K562 (cell line): ENCODE measurements around the gene DXO. TPM values are rescaled to one million over a fixed set of nuclear protein-coding genes. Genes with fewer than 3 reads are reported as not detected.

Source experiments
- ATAC-seq: fragments of 200-7000 bp; cut with Tn5 transposase; 3 replicates; pipeline ENCODE4 v1.9.1; 2020; ENCODE audit warnings: moderate library complexity
- BruUV-seq: library from RNA; stranded (reverse); fragments of 400-500 nt; replicated peaks from 2 replicates; lab custom pipeline; 2021; lab: Mats Ljungman, UMichigan
- CTCF ChIA-PET: fragments of 300-600 bp; formaldehyde crosslinking; extraction: SDS; loops from one replicate; lab custom pipeline; 2021; ENCODE audit warnings: low intra/inter-chr PET ratio; lab: Yijun Ruan, JAX
- POLR2A ChIA-PET: fragments of 300-600, 350-650 bp; sonication (Branson Sonifier 250); formaldehyde crosslinking; extraction: SDS; loops from one replicate; lab custom pipeline; 2021; ENCODE audit warnings: antibody characterized with exemption, inconsistent platforms; lab: Yijun Ruan, JAX
- DNase-seq, 4 experiments: peaks; one replicate each; pipeline versions ENCODE4 v3.0.0 to v3.0.0-alpha.2; 2011 to 2018; ENCODE audit warnings: low spot score in 3 of 4, mixed read lengths in 3 of 4; ENCODE audit errors: extremely low read depth in 1 of 4
- FAIRE-seq: peaks from 2 replicates; lab custom pipeline; 2011; peaks lifted over from hg19 to GRCh38; lab: Jason Lieb, UNC
- H2AFZ ChIP-seq: 2 replicates; pipeline ENCODE4 v1.6.0; 2011; ENCODE audit warnings: low read depth, low read length, control low read depth, inconsistent platforms
- H3K27ac ChIP-seq: fragments of 200-600 bp; 3 replicates; pipeline ENCODE4 v1.8.0; 2011; ENCODE audit warnings: low read depth, mild to moderate bottlenecking, control low read depth, inconsistent platforms, low read length, moderate library complexity, mixed read lengths; ENCODE audit errors: extremely low read depth
- H3K27me3 ChIP-seq, 2 experiments: fragments of 300-600 bp in 1 of 2; 2 replicates in 1 of 2; 3 replicates in 1 of 2; pipeline versions ENCODE4 v1.6.0 to v1.8.0; 2011; ENCODE audit warnings: inconsistent platforms in 2 of 2, low read length in 2 of 2, mild to moderate bottlenecking in 1 of 2, mixed read lengths in 1 of 2, moderate library complexity in 1 of 2; ENCODE audit not compliant: control insufficient read depth in 2 of 2, insufficient read depth in 2 of 2
- H3K36me3 ChIP-seq: fragments of 300-600 bp; 3 replicates; pipeline ENCODE4 v1.8.0; 2011; ENCODE audit warnings: mild to moderate bottlenecking, low read length, inconsistent platforms; ENCODE audit not compliant: control insufficient read depth, insufficient read depth
- H3K4me1 ChIP-seq, 2 experiments: fragments of 200-600 bp in 1 of 2; replicated peaks in 1 of 2; 2 replicates in 1 of 2; 3 replicates in 1 of 2; pipeline versions ENCODE4 v1.5.1 to v1.8.0; 2011; ENCODE audit warnings: inconsistent platforms in 2 of 2, low read length in 2 of 2, mild to moderate bottlenecking in 1 of 2, mixed read lengths in 1 of 2, moderate library complexity in 1 of 2; ENCODE audit not compliant: control insufficient read depth in 2 of 2, insufficient read depth in 2 of 2
- H3K4me2 ChIP-seq: 2 replicates; pipeline ENCODE4 v1.6.1; 2011; ENCODE audit warnings: low read length, control low read depth, inconsistent platforms, mixed read lengths; ENCODE audit not compliant: insufficient read depth
- H3K4me3 ChIP-seq: fragments of 200-600 bp; sonication (generic), shearing (Covaris generic); 2 replicates; pipeline ENCODE4 v1.5.1; 2016; ENCODE audit warnings: control low read depth, inconsistent platforms
- H3K79me2 ChIP-seq: fragments of 200-600 bp; 3 replicates; pipeline ENCODE4 v1.8.0; 2011; ENCODE audit warnings: low read length, inconsistent platforms; ENCODE audit not compliant: control insufficient read depth, insufficient read depth
- H3K9ac ChIP-seq, 2 experiments: 2 replicates each; pipeline versions ENCODE4 v1.6.0 to v1.6.1; 2011; ENCODE audit warnings: low read depth in 2 of 2, low read length in 2 of 2, control low read depth in 1 of 2, inconsistent platforms in 1 of 2, mild to moderate bottlenecking in 1 of 2, mixed read lengths in 1 of 2; ENCODE audit not compliant: insufficient read depth in 1 of 2
- H3K9me1 ChIP-seq: one replicate; pipeline ENCODE4 v1.6.0; 2011; ENCODE audit warnings: inconsistent platforms, mild to moderate bottlenecking, low read length, moderate library complexity; ENCODE audit not compliant: control insufficient read depth, insufficient read depth
- H3K9me3 ChIP-seq: replicated peaks from 2 replicates; pipeline ENCODE4 v1.5.1; 2011; ENCODE audit warnings: low read depth, low read length, inconsistent platforms; ENCODE audit not compliant: control insufficient read depth, insufficient read depth
- H4K20me1 ChIP-seq: replicated peaks from 2 replicates; pipeline ENCODE4 v1.6.1; 2011; ENCODE audit warnings: low read length, inconsistent platforms, mixed read lengths; ENCODE audit not compliant: control insufficient read depth, insufficient read depth
- ATF7 ChIP-seq: fragments of 450-650 bp; IDR thresholded peaks from 2 replicates; pipeline ENCODE4 v1.7.1; 2014; ENCODE audit warnings: mild to moderate bottlenecking, moderate library complexity
- BRF1 ChIP-seq: IDR thresholded peaks from 3 replicates; pipeline ENCODE4 v1.6.1; 2011; ENCODE audit warnings: borderline replicate concordance, mild to moderate bottlenecking; ENCODE audit not compliant: insufficient read length; ENCODE audit errors: extremely low read depth
- CCNT2 ChIP-seq: IDR thresholded peaks from 2 replicates; pipeline ENCODE4 v1.6.1; 2011; ENCODE audit warnings: borderline replicate concordance, low read depth, mild to moderate bottlenecking, moderate library complexity, mixed read lengths, low read length; ENCODE audit not compliant: insufficient read length; ENCODE audit errors: extremely low read depth
- CSDE1 ChIP-seq, 2 experiments: fragments of 450-650 bp; IDR thresholded peaks; 2 replicates each; pipeline ENCODE4 v1.6.1; 2016; ENCODE audit warnings: mild to moderate bottlenecking in 1 of 2
- DACH1 ChIP-seq: fragments of 450-650 bp; IDR thresholded peaks from 2 replicates; pipeline ENCODE4 v1.6.1; 2018; ENCODE audit not compliant: partially characterized antibody
- DMBX1 ChIP-seq: fragments of 250-450 bp; sonication (Bioruptor Pico); IDR thresholded peaks from 2 replicates; pipeline ENCODE4 v1.8.0; 2022; ENCODE audit warnings: inconsistent platforms, mild to moderate bottlenecking, moderate library complexity, borderline replicate concordance
- ERF ChIP-seq: fragments of 450-650 bp; formaldehyde crosslinking; IDR thresholded peaks from 2 replicates; pipeline ENCODE4 v1.4.0; 2020; ENCODE audit warnings: mild to moderate bottlenecking, mixed read lengths
- HDAC8 ChIP-seq: fragments of 450-650 bp; IDR thresholded peaks from 2 replicates; pipeline ENCODE4 v1.6.1; 2016; ENCODE audit warnings: mild to moderate bottlenecking, missing genetic modification characterization, moderate library complexity, missing compliant biosample characterization
- PTTG1 ChIP-seq: fragments of 450-650 bp; IDR thresholded peaks from 2 replicates; pipeline ENCODE4 v1.6.1; 2016; ENCODE audit warnings: low read depth, mild to moderate bottlenecking, missing genetic modification characterization, missing compliant biosample characterization
- PURB ChIP-seq: sonication (generic); formaldehyde crosslinking; IDR thresholded peaks from 2 replicates; pipeline ENCODE4 v1.9.0; 2021; ENCODE audit warnings: low read depth, mild to moderate bottlenecking, missing genetic modification reagents
- SAP30 ChIP-seq: fragments of 200-600 bp; sonication (generic); IDR thresholded peaks from 2 replicates; pipeline ENCODE4 v1.6.1; 2012; ENCODE audit warnings: borderline replicate concordance, low read depth, mild to moderate bottlenecking, moderate library complexity, low read length, control low read depth, inconsistent platforms; ENCODE audit not compliant: insufficient read depth, poor library complexity, severe bottlenecking
- SRF ChIP-seq, 2 experiments: fragments of 250-450, 450-650 bp in 1 of 2; sonication (Bioruptor Pico) in 1 of 2; sonication (generic) in 1 of 2; formaldehyde crosslinking; IDR thresholded peaks; 2 replicates each; pipeline versions ENCODE4 v1.5.0 to v1.5.1; 2020 to 2022; ENCODE audit warnings: mild to moderate bottlenecking in 1 of 2, missing genetic modification reagents in 1 of 2
- SRSF7 ChIP-seq: fragments of 200-400 bp; formaldehyde crosslinking; optimal IDR thresholded peaks from 2 replicates; pipeline ENCODE3; 2017; ENCODE audit warnings: mild to moderate bottlenecking, low read depth, low read length
- ZC3H4 ChIP-seq: sonication (generic); formaldehyde crosslinking; IDR thresholded peaks from 2 replicates; pipeline ENCODE4 v1.9.0; 2021; ENCODE audit warnings: missing genetic modification reagents, borderline replicate concordance
- ZNF778 ChIP-seq: fragments of 450-650 bp; formaldehyde crosslinking; IDR thresholded peaks from 2 replicates; pipeline ENCODE4 v1.4.0; 2020; ENCODE audit warnings: mild to moderate bottlenecking, moderate library complexity
- WGBS: fragments of 100-300 bp; shearing (Covaris generic); methylation state at CpG from one replicate; pipeline ENCODE4 v1.1.6; 2016; ENCODE audit warnings: low coverage, mixed read lengths; ENCODE audit not compliant: insufficient coverage; ENCODE audit errors: missing lambda C conversion rate; 5-methylcytosine and 5-hydroxymethylcytosine counted together
- in situ Hi-C: fragments of 300-500 bp; cut with MboI; formaldehyde crosslinking; loops from 4 replicates; pipeline ENCODE4 v1.15.0; 2018; ENCODE audit warnings: inconsistent platforms, mixed read lengths
- intact Hi-C: fragments of 100-400 bp; cut with micrococcal nuclease; formaldehyde crosslinking; loops from 2 replicates; pipeline ENCODE4 v1.14.2; 2022
- polyA plus RNA-seq, 8 experiments: library from polyadenylated mRNA; depleted of rRNA in 4 of 8; stranded (reverse) in 5 of 8; unstranded in 3 of 8; fragments of >200 nt; fragmentation: Nextera tagmentation in 2 of 8; fragmentation: Illumina TruSeq in 1 of 8; extraction: Ambion mirVana in 2 of 8; extraction: Trizol in 1 of 8; gene quantifications; 2 replicates each; pipeline versions ENCODE4 v1.2.1 to v1.2.3, GENCODE V29; 2011 to 2014; ENCODE audit warnings: inconsistent platforms in 1 of 8, missing spikeins in 1 of 8
- total RNA-seq, 7 experiments: library from RNA; depleted of rRNA in 6 of 7; stranded (reverse); fragments of >200 nt in 6 of 7; fragmentation: Illumina TruSeq in 2 of 7; extraction: Trizol in 2 of 7; gene quantifications; 2 replicates each; pipeline versions ENCODE4 v1.2.1 to v1.2.3, GENCODE V29; 2011 to 2021; ENCODE audit warnings: low replicate concordance in 1 of 7
- TF ChIP-seq, protein P1 (sequence below): sonication (generic); formaldehyde crosslinking; IDR thresholded peaks from 2 replicates; pipeline ENCODE4 v1.8.1; 2023; ENCODE audit warnings: mild to moderate bottlenecking, missing genetic modification reagents, moderate library complexity
- TF ChIP-seq, protein P2 (sequence below): fragments of 250-450 bp; sonication (Bioruptor Pico); IDR thresholded peaks from 2 replicates; pipeline ENCODE4 v1.5.0; 2022; ENCODE audit warnings: mild to moderate bottlenecking

The DXO gene
- total and polyA plus RNA-seq, 9 of the 15 experiments (the other 6 are each of a cell fraction or from before 2014, with no cell fraction given), result 6.4 to 35.1 (median 19.4) TPM

DNA sequence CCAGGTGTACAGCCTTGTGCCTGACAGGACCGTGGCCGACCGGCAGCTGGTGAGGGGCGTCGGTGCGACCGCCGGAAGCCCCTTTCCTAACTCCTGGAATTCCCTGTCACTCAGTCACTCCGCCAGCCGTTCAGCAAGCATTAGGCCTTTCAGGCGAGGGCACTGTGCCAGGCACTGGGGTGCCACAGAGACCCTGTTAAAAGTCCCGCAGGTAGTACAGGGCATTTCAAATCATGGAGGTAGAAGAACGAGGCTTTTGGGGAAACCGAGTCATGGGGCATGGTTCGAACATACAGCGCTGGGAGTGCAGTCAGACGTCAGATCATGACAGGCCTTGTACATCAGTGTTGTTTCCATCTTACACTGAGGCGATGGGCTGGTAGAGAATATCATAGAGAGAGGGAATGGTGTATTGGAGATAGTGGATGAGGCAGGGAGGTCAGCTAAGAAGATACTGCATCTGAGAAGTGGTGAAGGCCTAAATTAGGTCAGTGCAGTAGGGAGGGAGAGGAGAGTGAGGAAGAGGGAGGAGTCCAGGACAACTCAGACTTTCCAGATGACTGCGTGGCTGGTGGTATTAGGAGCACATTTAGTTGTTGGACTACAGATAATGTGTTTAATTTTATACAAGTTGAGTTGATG, 892 bp upstream of the DXO start:
- peak overlapping the region; percentile 84 for H3K27ac ChIP-seq
- in situ Hi-C loops (loop anchor here (5.0 kb wide), 1 partner anchor 44 kb away; no protein-coding TSS in a partner anchor), intact Hi-C loops (loop anchor here (1.0 to 10.0 kb wide), 2 partner anchors 14 to 238 kb away; partner anchors contain the start of genes CLIC1 and SKIC2)
- peak overlapping the region; percentile 93 for H2AFZ ChIP-seq
- no peaks in the 10 kb centered on the region for H4K20me1 ChIP-seq
- DNase-seq (peak; percentile 54 to 80 (median 64)), ATAC-seq (peak; percentile 60), FAIRE-seq (peak; percentile 84)
- peaks cover 42% of the 10 kb centered on the region for H3K36me3 ChIP-seq
- peak overlapping the region; percentile 56 for H3K4me3 ChIP-seq
- no peaks in the 10 kb centered on the region for H3K27me3 ChIP-seq
- peak overlapping the region; percentile 90 to 96 for H3K9ac ChIP-seq
- BruUV-seq, result TSS peak; percentile 71
- peaks cover 57 to 67% of the 10 kb centered on the region in 2 experiments; a peak in 4 of 5 replicates for H3K4me1 ChIP-seq
- ChIA-PET POLR2A (interaction anchor here (1.0 to 5.8 kb wide), 9 partner anchors 9 to 312 kb away, joined by 3 to 74 read pairs (median 7); partner anchors contain the start of genes C6orf47, CFB, NELFE and SKIC2), CTCF (no interaction called here)
- H3K9me1 ChIP-seq, result no peaks in the 10 kb centered on the region
- H3K9me3 ChIP-seq, result no peaks in the 10 kb centered on the region
- peak overlapping the region; percentile 99 for H3K4me2 ChIP-seq
- WGBS, result 5% methylated on average over 19 of the region's 19 CpGs
- peaks cover 54% of the 10 kb centered on the region for H3K79me2 ChIP-seq
- TF ChIP-seq PURB (CRISPR knock-in tag) (no peak; the same call in 1 of the 2 replicates), SRF (CRISPR knock-in tag; IDR thresholded peaks at IDR 0.05) (peak in 1 of 2 experiments; percentile 82; a peak in 2 of 4 replicates), ZNF778 (CRISPR knock-in tag) (no peak), ZC3H4 (CRISPR knock-in tag) (peak; percentile 74; the same call in 1 of the 2 replicates), ERF (CRISPR knock-in tag) (0 out of 2 replicates have a peak, but pooled peaks have one; percentile 65), PTTG1 (no peak), DACH1 (no peak), ATF7 (no peak; the same call in 1 of the 2 replicates), DMBX1 (CRISPR knock-in tag) (peak; percentile 77; the same call in 1 of the 2 replicates), SRSF7 (no peak), CCNT2 (peak; percentile 31), SAP30 (peak; percentile 73), CSDE1 (IDR thresholded peaks at IDR 0.05) (no peak), BRF1 (no peak), HDAC8 (tag) (peak; percentile 72)
- TF ChIP-seq, protein P1, sequence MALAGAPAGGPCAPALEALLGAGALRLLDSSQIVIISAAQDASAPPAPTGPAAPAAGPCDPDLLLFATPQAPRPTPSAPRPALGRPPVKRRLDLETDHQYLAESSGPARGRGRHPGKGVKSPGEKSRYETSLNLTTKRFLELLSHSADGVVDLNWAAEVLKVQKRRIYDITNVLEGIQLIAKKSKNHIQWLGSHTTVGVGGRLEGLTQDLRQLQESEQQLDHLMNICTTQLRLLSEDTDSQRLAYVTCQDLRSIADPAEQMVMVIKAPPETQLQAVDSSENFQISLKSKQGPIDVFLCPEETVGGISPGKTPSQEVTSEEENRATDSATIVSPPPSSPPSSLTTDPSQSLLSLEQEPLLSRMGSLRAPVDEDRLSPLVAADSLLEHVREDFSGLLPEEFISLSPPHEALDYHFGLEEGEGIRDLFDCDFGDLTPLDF (CRISPR knock-in tag), result 0 out of 2 replicates have a peak, but pooled peaks have one; percentile 84
- TF ChIP-seq, protein P2, sequence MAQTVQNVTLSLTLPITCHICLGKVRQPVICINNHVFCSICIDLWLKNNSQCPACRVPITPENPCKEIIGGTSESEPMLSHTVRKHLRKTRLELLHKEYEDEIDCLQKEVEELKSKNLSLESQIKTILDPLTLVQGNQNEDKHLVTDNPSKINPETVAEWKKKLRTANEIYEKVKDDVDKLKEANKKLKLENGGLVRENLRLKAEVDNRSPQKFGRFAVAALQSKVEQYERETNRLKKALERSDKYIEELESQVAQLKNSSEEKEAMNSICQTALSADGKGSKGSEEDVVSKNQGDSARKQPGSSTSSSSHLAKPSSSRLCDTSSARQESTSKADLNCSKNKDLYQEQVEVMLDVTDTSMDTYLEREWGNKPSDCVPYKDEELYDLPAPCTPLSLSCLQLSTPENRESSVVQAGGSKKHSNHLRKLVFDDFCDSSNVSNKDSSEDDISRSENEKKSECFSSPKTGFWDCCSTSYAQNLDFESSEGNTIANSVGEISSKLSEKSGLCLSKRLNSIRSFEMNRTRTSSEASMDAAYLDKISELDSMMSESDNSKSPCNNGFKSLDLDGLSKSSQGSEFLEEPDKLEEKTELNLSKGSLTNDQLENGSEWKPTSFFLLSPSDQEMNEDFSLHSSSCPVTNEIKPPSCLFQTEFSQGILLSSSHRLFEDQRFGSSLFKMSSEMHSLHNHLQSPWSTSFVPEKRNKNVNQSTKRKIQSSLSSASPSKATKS, result 0 out of 2 replicates have a peak, but pooled peaks have one; percentile 6
